Measurements from ENCODE around the gene IPO4.

DNA sequence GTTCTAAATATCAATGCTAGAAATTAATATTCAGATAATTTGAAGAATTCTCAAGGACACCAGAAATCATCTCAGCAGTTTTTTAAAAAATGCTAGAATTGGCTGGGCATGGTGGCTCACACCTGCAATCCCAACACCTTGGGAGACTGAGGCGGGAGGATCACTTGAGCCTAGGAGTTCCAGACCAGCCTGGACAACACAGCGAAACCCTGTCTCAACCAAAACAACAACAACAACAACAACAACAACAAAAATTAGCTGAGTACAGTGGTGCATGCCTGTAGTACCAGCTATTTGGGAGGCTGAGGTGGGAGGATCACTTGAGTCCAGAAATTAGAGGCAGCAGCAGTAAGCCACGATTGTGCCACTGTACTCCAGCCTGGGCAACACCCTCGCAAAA is 30.5 kb upstream of the IPO4 start:
- TF ChIP-seq, protein P1, sequence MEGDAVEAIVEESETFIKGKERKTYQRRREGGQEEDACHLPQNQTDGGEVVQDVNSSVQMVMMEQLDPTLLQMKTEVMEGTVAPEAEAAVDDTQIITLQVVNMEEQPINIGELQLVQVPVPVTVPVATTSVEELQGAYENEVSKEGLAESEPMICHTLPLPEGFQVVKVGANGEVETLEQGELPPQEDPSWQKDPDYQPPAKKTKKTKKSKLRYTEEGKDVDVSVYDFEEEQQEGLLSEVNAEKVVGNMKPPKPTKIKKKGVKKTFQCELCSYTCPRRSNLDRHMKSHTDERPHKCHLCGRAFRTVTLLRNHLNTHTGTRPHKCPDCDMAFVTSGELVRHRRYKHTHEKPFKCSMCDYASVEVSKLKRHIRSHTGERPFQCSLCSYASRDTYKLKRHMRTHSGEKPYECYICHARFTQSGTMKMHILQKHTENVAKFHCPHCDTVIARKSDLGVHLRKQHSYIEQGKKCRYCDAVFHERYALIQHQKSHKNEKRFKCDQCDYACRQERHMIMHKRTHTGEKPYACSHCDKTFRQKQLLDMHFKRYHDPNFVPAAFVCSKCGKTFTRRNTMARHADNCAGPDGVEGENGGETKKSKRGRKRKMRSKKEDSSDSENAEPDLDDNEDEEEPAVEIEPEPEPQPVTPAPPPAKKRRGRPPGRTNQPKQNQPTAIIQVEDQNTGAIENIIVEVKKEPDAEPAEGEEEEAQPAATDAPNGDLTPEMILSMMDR (IDR thresholded peaks at IDR 0.05), result no peak
- no peak for TF ChIP-seq POLR2A (IDR thresholded peaks at IDR 0.05)
